Duodenal mucosa (tissue), 2 donors: ENCODE results near the gene ZNF253.
"Not testable (repeated sequence)": the region's sequence is repeated elsewhere in the genome, so short reads cannot be mapped to it uniquely, and the experiment has no call there.

Experiments
- H3K27ac ChIP-seq: one replicate; pipeline ENCODE4 v1.7.0; 2013; ENCODE audit warnings: low read depth, low read length
- H3K27me3 ChIP-seq, 2 donors: one replicate each; pipeline ENCODE4 v1.7.0; 2013; ENCODE audit warnings: low read length in 2 of 2, control low read depth in 1 of 2; ENCODE audit not compliant: insufficient read depth in 2 of 2, control insufficient read depth in 1 of 2
- H3K36me3 ChIP-seq, 2 donors: one replicate each; pipeline ENCODE4 v1.7.0; 2013; ENCODE audit warnings: low read length in 2 of 2, control low read depth in 1 of 2; ENCODE audit not compliant: insufficient read depth in 2 of 2, control insufficient read depth in 1 of 2
- H3K4me1 ChIP-seq, 2 donors: one replicate each; pipeline ENCODE4 v1.7.0; 2013; ENCODE audit warnings: low read length in 2 of 2, control low read depth in 1 of 2; ENCODE audit not compliant: insufficient read depth in 2 of 2, control insufficient read depth in 1 of 2
- H3K4me3 ChIP-seq, 2 donors: one replicate each; pipeline ENCODE4 v1.7.0; 2013; ENCODE audit warnings: low read length in 2 of 2, low read depth in 1 of 2
- H3K9ac ChIP-seq, 2 donors: one replicate each; pipeline ENCODE4 v1.7.0; 2013; ENCODE audit warnings: low read length in 2 of 2, low read depth in 1 of 2
- H3K9me3 ChIP-seq, 2 donors: one replicate each; pipeline ENCODE4 v1.7.0; 2013; ENCODE audit warnings: low read length in 2 of 2, control low read depth in 1 of 2; ENCODE audit not compliant: control insufficient read depth in 1 of 2

The ZNF253 gene

DNA sequence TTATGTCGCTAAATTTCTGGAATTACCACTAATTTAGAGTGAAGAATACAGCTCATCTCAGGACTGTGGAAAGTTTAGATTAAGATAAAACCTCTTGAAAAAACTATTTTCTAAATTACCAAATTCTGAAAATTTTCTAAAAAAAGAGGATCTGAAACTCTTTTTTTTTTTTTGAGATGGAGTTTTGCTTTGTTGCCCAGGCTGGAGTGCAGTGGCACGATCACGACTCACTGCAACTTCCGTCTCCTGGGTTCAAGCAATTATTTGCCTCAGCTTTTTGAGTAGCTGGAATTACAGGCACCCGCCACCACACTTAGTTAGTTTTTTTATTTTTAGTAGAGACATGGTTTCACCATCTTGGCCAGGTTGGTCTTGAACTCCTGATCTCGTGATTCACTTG is 16.6 kb upstream of the ZNF253 start:
- no peak overlapping the region for H3K27ac ChIP-seq
- no peaks in the 10 kb centered on the region for H3K27me3 ChIP-seq
- no peak overlapping the region for H3K4me3 ChIP-seq
- H3K36me3 ChIP-seq, result no peaks in the 10 kb centered on the region
- H3K9me3 ChIP-seq, result peaks cover 6 to 7% of the 10 kb centered on the region in 2 donors
- H3K9ac ChIP-seq, result no peak overlapping the region
- no peaks in the 10 kb centered on the region for H3K4me1 ChIP-seq

DNA sequence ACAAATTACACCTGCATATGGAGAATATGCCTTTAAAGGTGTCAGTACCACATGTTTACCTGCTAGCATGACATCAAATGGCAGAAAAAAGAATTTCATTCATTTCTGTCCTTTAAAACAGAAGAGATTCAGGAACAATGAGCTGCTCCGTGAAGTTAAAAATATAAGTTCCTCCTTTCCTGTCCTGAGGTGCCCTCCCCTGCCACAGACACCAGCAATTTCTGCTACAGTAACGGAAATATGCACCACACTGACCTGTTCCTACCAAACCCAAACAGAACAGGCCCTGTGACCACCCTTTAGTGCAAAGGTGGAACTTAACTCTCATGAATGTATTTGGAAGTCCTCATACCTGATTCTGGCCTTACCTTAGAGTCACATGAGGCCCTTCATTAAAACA is 13.9 kb upstream of the ZNF253 start:
- H3K4me3 ChIP-seq, H3K27ac ChIP-seq: not testable (repeated sequence)

DNA sequence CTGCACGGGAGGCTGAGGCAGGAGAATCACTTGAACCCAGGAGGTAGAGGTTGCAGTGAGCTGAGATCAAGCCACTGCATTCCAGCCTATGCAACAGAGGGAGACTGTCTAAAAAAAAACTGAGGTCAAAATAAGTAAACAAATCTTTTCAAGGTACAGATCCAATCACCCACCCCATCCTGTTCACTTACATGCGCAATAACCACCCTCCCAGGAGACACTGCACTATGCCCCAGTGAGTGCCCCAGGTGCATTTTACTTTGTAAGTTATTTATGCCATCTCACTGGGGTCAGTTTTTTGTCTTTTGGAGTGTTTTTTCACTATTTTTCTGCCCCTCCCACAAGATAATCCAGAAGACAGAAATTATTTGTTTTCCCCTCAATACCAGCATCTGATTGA is 6.9 kb upstream of the ZNF253 start:
- no peak overlapping the region for H3K4me3 ChIP-seq
- H3K27me3 ChIP-seq, result no peaks in the 10 kb centered on the region
- H3K27ac ChIP-seq, result no peak overlapping the region
- H3K4me1 ChIP-seq, result no peaks in the 10 kb centered on the region
- H3K36me3 ChIP-seq, result no peaks in the 10 kb centered on the region
- H3K9me3 ChIP-seq, result no peaks in the 10 kb centered on the region
- H3K9ac ChIP-seq, result no peak overlapping the region

More for the DNA sequence above, 13.9 kb upstream of the ZNF253 start:
- not testable (repeated sequence) for H3K27me3 ChIP-seq, H3K9ac ChIP-seq, H3K36me3 ChIP-seq, H3K4me1 ChIP-seq, H3K9me3 ChIP-seq

DNA sequence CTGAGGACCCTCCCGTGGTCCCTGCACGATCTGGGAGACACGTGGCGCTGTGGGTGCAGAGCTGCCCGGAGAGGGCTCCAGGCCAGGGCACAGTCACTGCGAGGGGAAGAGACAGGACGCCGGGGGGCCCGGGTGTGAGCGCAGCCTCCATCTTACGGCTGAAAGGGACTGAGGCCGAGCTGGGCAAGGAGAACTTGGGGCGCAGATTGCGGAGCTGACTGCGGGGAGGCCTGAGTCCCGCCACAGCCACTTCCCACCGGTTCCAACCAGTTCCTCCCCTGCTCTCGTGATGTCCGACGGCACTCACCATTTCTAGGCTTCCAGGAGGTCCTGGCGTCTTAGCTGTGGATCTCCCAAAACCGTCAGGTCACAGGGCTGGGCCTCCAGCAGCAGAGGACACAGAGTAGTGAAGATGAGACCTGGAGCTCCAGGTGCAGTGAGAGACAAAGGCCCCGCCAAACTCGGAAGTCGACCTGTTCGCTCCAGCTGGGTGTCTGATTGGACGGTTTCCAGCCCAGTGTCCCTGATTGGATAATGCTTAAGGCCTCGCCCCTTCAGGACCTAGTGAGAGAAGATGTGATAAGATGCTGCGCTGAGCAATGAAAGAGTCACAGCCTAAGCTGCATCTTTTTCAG is 4.8 kb upstream of the ZNF253 start:
- Histone ChIP-seq H3K36me3 (no peaks in the 10 kb centered on the region), H3K9me3 (peaks cover 0 to 4% of the 10 kb centered on the region in 2 donors), H3K9ac (no peak overlapping the region), H3K4me1 (no peaks in the 10 kb centered on the region), H3K27ac (no peak overlapping the region), H3K4me3 (no peak overlapping the region), H3K27me3 (no peaks in the 10 kb centered on the region)

DNA sequence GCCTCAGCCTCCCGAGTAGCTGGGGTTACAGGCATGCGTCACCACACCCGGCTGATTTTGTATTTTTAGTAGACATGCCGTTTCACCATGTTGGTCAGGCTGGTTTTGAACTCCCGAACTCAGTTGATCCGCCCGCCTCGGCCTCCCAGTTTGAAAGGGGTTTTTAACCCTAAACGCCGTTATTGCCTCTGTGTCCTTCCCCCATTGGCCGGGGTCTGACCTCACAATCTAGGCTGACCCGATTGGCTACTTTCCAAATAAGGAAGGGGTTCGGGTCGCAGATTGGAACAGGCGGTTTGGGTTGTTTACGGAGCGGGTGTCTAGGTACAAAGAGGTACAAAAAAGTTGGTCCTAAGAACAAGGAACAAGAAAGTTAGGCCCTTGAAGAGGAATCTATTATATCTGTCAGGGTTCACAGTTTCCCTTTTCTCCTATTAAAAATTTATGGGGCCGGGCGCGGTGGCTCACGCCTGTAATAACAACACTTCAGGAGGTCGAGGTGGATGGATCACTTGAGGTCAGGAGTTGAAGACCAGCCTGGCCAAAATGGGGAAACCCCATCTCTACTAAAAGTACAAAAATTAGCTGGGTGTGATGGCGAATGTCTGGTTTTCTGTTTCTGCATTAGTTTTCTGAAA is 1.0 kb downstream of the ZNF253 start:
- peak overlapping the region; percentile 90 for H3K27ac ChIP-seq
- peaks cover 0 to 6% of the 10 kb centered on the region in 2 donors for H3K4me1 ChIP-seq

DNA sequence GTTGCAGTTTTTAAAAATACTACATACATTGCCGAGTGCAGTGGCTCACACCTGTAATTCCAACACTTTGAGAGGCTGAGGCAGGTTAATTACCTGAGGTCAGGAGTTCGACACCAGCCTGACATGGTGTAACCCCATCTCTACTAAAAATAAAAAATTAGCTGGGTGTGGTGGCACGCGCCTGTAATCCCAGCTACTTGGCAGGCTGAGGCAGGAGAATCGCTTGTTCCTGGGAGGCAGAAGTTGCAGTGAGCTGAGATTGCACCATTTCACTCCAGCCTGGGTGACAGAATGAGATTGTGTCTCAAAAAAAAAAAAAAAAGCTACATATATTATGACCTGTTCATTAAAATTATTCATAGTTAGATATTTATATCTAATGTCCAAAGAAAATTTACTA is 4.4 kb downstream of the ZNF253 start:
- H3K9ac ChIP-seq, H3K27me3 ChIP-seq, H3K4me1 ChIP-seq, H3K27ac ChIP-seq, H3K4me3 ChIP-seq: not testable (repeated sequence)
- H3K9me3 ChIP-seq, result peaks cover 25 to 32% of the 10 kb centered on the region in 2 donors
- peaks cover 6 to 12% of the 10 kb centered on the region in 2 donors for H3K36me3 ChIP-seq

More for the DNA sequence above, 1.0 kb downstream of the ZNF253 start:
- peaks cover 0 to 6% of the 10 kb centered on the region in 2 donors for H3K36me3 ChIP-seq
- H3K4me3 ChIP-seq, result peak overlapping the region; percentile 89 to 97
- H3K27me3 ChIP-seq, result no peaks in the 10 kb centered on the region
- H3K9me3 ChIP-seq, result peaks cover 14 to 16% of the 10 kb centered on the region in 2 donors
- H3K9ac ChIP-seq, result peak overlapping the region; percentile 90 to 96

DNA sequence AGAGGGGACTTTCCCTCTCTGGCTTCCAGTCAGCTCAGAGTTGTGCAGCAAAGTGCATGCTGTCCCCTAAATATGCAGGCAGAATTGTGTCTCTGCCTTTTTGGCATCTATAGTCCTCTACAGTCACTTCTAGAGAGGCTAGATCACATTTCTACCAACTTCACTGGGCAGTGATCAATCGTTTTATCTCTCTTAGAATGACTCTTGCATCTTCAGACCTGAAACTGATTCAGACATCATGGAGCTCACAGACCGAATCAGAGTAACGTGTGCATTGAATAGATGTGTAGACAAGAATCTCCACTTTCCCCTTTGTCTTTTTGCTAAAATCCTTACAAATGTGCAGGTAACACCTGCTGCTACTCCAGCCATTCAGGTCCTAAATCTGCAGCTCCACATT is 6.2 kb downstream of the ZNF253 start:
- no peak overlapping the region for H3K27ac ChIP-seq
- peaks cover 7 to 12% of the 10 kb centered on the region in 2 donors for H3K36me3 ChIP-seq
- no peak overlapping the region for H3K9ac ChIP-seq
- peaks cover 0 to 6% of the 10 kb centered on the region in 2 donors for H3K4me1 ChIP-seq
- peaks cover 25 to 40% of the 10 kb centered on the region in 2 donors for H3K9me3 ChIP-seq
- H3K4me3 ChIP-seq, result no peak overlapping the region
- H3K27me3 ChIP-seq, result no peaks in the 10 kb centered on the region

DNA sequence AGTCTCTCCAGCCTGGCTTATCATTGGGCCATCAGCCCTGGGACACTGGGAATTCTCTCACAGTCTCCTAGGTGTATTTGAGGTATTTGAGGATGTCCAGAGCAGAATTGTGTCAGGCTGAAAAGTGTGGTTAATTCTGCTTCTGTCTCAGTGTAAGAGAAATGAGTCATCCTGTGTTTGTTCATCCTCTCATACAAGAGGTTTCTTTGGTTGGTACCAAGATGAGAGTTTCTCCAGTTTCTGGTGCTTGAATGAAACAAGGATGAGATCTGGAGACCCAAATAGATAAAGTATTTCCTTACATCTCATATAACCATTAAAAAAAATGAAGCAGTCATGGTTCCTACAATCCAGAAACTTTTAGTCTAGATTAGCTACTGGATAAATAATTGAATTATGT is 7.7 kb downstream of the ZNF253 start:
- Histone ChIP-seq H3K9me3 (peaks cover 25 to 40% of the 10 kb centered on the region in 2 donors), H3K27ac (no peak overlapping the region), H3K36me3 (peaks cover 7 to 12% of the 10 kb centered on the region in 2 donors)

DNA sequence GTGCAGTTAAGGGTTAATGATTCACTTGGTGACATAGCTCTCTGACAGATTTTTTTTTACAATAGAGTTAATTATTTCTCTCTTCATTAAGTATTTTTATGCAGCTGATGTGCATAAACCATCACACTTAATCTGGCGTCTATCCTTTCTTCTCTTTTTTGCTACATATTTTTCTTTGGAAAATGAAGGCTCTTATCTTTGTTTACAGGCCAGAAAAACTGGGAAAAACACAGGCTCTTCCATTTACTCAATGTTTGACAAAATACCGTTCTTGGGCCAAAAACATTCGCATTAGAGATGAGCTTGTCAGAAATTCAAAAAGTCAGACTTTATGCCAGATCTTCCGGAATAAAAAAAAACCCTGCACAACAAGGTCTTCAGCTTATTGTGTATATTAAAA is 12.0 kb downstream of the ZNF253 start:
- Histone ChIP-seq H3K4me1 (no peaks in the 10 kb centered on the region), H3K4me3 (no peak overlapping the region), H3K27ac (no peak overlapping the region), H3K9ac (no peak overlapping the region), H3K36me3 (peaks cover 8 to 24% of the 10 kb centered on the region in 2 donors), H3K9me3 (peaks cover 23 to 35% of the 10 kb centered on the region in 2 donors), H3K27me3 (no peaks in the 10 kb centered on the region)

More for the DNA sequence above, 7.7 kb downstream of the ZNF253 start:
- no peaks in the 10 kb centered on the region for H3K4me1 ChIP-seq
- no peak overlapping the region for H3K4me3 ChIP-seq
- H3K27me3 ChIP-seq, result no peaks in the 10 kb centered on the region
- no peak overlapping the region for H3K9ac ChIP-seq

DNA sequence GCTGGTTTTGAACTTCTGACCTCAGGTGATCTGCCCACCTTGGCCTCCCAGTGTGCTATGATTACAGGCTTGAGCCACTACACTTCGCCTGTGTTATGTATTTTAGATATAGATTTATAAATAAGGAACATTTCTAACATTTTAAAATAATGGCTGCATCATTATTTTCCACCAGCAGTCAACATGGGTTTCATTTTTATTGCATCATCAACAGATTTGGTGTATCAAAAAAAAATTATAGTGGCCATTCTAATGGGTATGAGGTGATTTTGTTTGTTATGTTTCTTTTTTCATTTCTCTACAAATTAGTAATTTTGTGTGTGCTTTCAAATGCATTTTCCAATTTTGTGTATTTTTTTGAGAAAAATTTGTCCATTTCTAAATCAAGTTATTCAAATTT is 18.9 kb downstream of the ZNF253 start:
- Histone ChIP-seq H3K27ac (no peak overlapping the region), H3K36me3 (peaks cover 10 to 45% of the 10 kb centered on the region in 2 donors), H3K9me3 (peaks cover 31 to 33% of the 10 kb centered on the region in 2 donors), H3K27me3 (no peaks in the 10 kb centered on the region), H3K4me3 (no peak overlapping the region), H3K4me1 (no peaks in the 10 kb centered on the region), H3K9ac (no peak overlapping the region)
